GM18498 (cell line): ENCODE data around the gene FAM167B.
"Not testable (repeated sequence)": the region's sequence is repeated elsewhere in the genome, so short reads cannot be mapped to it uniquely, and the experiment has no call there.

Source experiments
- ATAC-seq: cut with Tn5 transposase; IDR thresholded peaks from one replicate; pipeline ENCODE4 v1.9.1; 2021; ENCODE audit warnings: mild to moderate bottlenecking, moderate library complexity; ENCODE audit not compliant: unreplicated experiment

The FAM167B gene

DNA sequence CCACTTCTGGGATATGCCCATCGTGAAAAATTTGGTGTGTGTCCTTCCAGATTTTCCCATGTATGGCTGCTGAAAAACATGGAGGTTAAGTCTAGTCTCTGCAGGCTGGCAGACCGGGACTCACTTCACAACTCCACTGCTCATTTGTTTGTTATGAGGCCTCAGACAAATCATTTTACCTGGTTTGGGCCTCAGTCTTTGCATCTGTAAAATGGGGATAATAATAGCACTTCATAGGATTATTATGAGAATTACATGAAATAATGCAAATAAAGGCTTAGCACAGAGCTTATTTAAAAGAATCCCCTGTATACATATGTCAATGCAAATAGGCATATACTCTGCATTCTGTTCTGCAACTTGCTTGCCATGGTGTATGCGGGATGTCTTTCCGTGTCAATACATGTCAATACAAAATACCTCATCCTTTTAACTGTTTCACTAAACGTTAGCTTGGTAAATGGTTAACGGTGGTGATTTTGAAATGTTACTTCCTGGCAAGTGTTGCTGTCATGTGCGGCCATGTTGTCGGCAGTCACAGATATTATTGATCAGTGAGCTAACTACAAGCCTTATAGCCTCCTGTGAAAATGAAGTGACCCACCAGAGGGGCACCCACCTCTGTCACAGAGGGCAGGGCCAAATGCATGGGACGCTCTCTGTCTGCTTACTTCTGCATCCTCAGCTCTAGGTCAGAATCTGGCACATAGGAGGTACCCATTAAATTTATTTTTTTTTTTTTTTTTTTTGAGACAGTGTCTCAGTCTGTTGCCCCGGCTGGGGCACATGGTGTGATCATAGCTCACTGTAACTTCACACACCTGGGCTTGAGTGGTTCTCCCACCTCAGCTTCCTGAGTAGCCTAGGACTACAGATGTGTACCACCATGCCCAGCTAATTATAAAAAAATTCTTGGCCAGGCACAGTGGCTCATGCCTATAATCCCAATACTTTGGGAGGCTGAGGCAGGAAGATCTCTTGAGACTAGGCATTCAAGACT is 8.3 kb downstream of the FAM167B start:
- no peak for ATAC-seq

DNA sequence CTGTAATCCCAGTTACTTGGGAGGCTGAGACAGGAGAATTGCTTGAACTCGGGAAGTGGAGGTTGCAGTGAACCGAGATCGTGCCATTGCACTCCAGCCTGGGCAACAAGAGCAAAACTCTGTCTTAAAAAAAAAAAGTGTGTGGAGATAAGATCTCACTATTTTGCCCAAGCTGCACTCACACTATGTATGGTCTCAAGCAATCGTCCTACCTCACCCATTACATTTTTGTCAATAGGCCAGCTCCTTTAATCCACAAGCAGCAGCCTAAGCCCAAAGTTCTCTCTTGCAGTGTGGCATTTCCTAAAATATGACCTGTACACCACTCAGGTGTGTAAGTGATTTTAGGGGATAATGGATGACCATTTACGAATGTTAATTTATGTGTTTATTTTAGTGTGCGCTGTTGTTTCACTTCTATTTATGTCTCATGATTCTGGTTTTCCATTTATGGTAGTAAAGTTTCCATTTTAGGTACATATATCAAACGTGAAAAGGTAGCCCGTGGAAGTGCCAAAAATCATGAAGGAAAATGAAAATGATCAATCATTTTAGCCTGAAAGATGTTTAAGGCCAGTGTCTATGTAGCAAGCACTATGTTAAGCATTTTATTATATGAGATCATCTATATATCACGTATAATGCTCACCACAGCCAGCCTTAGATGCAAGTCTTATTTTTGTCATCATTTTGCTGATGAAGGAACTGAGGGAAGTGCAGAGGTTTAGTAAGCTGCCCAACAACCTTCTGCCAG is 9.6 kb downstream of the FAM167B start:
- no peak for ATAC-seq

DNA sequence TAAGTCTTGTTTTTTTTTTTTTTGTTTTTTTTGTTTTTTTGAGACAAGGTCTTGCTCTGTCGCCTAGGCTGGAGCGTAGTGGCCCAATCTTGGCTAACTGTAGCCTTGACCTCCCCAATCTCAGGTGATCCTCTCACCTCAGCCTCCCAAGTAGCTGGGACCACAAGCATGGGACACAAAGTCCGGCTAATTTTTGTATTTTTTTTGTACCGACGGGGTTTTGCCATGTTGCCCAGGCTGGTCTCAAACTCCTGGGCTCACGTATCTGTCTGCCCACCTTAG is 10.1 kb downstream of the FAM167B start:
- ATAC-seq, result no peak

DNA sequence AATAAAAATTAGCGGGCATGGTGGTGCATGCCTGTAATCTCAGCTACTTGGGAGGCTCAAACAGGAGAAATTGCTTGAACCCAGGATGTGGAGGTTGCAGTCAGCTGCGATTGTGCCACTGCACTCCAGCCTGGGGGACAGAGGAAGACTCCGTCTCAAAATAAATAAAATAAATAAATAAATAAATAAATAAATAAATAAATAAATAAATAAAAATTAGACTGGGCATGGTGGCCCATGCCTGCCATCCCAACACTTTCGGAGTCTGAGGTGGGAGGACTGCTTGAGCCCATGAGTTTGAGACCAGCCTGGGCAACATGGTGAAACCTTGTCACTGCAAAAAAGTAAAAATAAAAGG is 16.2 kb downstream of the FAM167B start:
- ATAC-seq, result not testable (repeated sequence)

DNA sequence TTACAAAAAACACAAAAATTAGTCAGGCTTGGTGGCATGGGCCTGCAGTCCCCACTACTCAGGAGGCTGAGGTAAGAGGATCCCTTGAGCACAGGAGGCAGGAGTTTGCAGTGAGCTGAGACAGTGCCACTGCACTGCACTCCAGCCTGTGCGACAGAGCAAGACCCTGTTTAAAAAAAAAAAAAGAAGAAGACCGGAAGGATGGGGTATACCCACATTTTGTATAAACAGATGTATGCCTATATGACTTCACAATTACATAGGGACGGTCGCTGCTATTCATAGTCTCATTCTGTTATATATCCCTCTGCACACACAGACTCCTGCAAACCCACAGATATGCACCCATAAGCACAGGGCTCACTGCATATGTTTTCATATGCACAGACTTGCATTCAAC is 16.7 kb downstream of the FAM167B start:
- no peak for ATAC-seq

DNA sequence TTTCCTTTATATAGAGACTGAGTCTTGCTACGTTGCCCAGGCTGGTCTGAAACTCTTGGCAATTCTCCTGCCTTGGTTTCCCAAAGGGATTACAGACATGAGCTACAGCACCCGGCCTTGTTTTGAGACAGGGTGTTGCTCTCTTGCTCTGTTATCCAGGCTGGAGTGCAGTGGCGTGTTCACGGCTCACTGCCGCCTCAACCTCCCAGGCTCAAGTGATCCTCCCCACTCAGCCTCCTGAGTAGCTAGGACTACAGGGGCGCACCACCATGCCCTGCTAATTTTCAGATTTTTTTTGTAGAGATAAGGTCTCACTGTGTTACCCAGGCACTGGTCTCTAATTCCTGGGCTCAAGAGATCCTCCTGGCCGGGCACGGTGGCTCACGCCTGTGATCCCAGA is 18.8 kb downstream of the FAM167B start:
- ATAC-seq, result no peak

DNA sequence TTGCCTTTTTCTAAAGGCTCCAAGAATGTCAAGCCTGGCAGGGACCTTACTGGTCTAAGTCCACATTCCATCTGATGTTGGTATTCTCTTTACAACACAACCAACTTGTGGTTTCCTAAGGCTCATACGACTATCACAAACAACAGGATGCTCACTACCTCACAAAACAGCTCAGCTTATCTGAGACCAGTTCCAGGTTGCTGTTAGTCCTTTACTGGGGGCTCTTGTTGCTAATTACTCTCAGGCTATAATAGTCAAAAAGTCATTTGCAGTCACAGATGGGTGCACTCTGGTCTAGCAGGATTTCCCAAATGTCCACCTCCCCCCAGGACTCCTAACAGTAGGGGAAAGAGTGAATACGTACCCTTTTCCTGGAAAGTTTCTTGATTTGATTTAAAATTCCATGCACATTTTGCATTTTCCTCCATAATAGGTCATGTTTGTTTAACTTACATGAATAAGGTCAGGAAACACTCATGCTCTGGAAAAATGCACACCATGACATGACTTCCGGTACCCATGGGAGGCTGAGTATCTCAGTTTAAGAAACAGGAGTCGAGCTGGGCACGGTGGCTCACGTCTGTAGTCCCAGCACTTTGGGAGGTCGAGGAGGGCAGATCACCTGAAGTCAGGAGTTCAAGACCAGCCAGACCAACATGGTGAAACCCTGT is 20.0 kb downstream of the FAM167B start:
- no peak for ATAC-seq

DNA sequence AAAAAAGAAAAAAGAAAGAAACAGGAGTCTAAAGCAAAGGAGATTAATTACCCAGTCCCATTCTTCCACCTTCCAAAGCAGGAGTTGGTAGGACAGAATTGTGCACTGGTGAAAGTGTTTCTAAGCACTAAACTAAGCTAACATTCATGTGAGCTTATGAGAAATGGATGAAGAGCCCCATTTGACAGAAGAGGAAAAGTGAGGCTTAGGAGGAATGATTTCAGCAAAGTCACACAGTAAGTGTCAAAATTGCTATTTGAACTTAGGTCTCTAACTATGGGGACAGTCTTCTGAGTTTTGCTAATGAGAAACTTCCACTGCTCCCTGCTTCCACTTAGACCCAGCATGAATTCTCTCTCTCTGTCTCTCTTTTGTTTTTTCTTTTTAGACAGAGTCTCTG is 22.7 kb downstream of the FAM167B start:
- ATAC-seq, result no peak

DNA sequence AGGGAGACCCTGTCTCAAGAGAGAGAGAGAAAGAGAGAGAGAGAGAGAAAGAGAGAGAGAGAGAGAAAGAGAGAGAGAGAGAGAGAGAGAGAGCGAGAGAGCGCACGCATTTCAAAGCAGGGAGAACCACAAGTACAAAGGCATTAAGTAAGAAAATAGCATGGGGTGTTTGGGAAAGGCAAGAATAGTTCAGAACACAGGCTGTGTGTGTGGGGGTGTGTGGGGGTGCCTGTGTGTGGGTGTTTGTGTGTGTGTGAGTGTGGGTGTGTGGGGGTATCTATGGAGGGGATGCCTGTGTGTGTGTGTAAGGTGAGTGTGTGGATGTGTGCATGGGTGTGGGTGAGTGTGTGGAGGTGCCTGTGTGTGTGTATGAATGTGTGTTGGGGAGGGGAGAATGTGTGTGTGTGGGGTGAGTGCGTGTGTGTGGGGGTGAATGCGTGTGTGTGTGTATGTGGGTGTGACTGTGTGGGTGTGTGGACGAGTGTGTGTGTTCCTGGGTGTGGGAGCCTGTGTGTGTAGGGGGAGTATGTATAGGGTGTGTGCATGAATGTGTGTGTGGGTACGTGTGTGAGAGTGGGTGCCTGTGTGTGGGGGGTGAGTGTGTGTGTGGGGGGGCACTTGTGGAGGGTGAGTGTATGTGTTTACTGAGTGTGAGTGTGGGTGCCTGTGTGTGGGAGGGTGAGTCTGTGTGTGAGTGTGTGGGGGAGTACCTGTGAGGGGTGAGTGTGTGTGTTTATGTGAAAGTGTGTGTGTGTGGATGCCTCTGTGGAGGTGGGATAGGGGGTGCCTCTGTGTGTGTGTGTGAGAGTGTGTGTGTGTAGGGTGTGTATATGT is 25.8 kb downstream of the FAM167B start:
- no peak for ATAC-seq

DNA sequence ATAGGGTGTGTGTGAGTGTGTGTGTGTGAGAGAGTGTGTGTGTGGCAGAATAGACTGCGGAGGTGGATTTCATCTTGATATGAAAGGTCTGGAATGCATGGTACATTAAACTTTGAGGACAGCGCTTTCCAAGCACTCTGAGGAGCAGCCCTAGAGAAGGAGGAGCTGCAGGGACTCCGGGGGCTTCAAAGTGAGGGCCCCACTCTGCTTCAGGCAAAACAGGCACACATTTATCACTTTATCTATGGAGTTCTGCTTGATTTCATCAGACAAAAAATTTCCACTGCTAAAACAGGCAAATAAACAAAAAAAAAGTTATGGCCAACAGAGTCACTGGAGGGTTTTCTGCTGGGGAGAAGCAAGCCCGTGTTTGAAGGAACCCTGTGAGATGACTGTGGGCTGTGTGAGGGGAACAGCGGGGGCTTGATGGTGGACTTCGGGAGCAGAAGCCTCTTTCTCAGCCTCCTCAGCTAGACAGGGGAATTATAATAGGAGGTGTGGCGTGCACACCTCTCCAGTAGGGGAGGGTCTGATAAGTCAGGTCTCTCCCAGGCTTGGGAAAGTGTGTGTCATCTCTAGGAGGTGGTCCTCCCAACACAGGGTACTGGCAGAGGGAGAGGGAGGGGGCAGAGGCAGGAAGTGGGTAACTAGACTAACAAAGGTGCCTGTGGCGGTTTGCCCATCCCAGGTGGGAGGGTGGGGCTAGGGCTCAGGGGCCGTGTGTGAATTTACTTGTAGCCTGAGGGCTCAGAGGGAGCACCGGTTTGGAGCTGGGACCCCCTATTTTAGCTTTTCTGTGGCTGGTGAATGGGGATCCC is 26.6 kb downstream of the FAM167B start:
- ATAC-seq, result no peak

DNA sequence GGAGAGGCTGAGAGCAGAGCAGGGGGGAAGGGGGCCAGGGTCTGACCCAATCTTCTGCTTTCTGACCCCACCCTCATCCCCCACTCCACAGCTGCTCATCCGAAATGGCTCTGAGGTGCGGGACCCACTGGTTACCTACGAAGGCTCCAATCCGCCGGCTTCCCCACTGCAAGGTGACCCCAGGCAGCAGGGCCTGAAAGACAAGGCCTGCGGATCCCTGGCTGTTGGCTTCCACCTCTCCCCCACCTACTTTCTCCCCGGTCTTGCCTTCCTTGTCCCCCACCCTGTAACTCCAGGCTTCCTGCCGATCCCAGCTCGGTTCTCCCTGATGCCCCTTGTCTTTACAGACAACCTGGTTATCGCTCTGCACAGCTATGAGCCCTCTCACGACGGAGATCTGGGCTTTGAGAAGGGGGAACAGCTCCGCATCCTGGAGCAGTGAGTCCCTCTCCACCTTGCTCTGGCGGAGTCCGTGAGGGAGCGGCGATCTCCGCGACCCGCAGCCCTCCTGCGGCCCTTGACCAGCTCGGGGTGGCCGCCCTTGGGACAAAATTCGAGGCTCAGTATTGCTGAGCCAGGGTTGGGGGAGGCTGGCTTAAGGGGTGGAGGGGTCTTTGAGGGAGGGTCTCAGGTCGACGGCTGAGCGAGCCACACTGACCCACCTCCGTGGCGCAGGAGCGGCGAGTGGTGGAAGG is 27.8 kb downstream of the FAM167B start:
- no peak for ATAC-seq

DNA sequence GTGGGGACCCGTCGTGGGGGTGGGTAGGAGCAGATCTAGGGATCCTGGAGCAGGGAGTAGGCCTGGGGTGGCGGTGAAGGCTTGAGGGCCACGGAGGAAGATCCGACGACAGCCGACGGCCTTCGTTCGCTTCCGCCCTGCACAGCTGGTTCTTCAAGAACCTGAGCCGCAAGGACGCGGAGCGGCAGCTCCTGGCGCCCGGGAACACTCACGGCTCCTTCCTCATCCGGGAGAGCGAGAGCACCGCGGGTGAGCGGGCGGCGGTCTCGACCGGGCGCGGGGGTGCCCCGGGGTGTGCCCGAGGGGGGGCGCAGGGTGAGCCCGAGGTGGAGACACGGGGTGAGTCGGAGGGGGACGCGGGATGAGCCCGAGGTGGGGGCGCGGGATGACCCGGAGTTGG is 28.4 kb downstream of the FAM167B start:
- no peak for ATAC-seq

DNA sequence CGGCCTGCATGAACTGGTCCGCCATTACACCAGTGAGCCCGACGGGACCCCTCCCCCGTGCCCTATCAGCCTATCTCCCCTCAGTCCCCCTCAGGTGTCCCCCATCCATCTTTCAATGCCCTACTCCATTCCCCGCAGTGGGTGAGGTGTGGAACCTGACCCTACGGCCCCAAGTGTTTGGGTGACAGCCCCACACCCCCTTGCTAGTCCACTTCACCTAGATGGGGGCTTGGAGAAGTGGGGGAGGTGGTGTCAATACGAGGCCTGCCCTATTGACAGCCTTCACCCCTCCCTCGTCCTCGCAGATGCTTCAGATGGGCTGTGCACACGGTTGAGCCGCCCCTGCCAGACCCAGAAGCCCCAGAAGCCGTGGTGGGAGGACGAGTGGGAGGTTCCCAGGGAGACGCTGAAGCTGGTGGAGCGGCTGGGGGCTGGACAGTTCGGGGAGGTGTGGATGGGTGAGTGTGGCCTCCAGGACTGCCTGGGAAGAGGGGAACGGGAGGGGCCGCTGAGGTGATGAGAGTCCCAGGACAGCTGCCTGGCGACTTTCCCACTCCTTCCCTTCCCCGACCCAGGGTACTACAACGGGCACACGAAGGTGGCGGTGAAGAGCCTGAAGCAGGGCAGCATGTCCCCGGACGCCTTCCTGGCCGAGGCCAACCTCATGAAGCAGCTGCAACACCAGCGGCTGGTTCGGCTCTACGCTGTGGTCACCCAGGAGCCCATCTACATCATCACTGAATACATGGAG is 29.2 kb downstream of the FAM167B start:
- ATAC-seq, result no peak

DNA sequence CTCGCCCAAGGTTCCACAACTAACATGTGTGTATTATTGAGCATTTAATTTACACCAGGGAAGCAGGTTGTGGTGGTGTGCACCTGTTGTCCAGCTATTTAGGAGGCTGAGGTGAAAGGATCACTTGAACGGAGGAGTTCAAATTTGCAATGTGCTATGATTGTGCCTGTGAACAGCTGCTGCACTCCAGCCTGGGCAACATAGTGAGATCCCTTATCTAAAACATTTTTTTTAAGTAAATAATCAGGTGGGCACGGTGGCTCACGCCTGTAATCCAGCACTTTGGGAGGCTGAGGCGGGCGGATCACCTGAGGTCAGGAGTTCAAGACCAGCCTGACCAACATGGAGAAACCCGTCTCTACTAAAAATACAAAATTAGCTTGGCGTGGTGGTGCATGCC is 37.8 kb downstream of the FAM167B start:
- ATAC-seq, result not testable (repeated sequence)

DNA sequence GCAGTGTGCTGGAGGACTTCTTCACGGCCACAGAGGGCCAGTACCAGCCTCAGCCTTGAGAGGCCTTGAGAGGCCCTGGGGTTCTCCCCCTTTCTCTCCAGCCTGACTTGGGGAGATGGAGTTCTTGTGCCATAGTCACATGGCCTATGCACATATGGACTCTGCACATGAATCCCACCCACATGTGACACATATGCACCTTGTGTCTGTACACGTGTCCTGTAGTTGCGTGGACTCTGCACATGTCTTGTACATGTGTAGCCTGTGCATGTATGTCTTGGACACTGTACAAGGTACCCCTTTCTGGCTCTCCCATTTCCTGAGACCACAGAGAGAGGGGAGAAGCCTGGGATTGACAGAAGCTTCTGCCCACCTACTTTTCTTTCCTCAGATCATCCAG is 38.6 kb downstream of the FAM167B start:
- ATAC-seq, result no peak

DNA sequence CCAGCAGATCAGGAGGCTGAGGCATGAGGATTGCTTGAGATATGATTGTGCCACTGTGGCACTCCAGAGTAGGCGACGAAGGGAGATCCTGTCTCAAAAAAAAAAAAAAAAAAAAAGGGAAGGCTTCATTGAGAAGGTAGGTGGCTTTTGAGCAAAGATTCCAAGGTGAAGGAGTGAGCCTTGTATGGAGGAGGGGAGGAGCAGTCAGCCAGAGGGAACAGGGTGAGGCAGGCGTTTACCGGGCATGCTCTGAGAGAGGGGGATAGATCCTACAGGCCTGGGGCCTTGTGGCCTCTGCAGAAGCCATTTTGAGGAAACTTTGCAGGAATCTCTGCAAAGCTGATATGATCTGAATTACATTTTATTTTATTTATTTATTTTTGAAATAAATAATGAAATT is 39.7 kb downstream of the FAM167B start:
- ATAC-seq, result no peak

DNA sequence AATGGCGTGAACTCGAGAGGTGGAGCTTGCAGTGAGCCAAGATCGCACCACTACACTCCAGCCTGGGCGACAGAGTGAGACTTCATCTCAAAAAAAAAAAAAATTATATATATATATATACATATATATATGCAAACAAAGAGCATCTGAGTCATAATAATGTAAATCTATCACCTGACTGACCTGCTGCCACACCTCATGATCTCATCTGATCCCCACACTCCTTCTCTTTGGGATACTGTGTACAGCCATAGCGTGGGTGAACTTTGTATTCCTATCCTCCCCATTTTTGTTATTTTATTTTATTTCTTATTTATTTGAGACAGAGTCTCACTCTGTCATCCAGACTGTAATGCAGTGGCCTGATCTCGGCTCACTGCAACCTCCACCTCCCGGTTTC is 42.2 kb downstream of the FAM167B start:
- ATAC-seq, result no peak

DNA sequence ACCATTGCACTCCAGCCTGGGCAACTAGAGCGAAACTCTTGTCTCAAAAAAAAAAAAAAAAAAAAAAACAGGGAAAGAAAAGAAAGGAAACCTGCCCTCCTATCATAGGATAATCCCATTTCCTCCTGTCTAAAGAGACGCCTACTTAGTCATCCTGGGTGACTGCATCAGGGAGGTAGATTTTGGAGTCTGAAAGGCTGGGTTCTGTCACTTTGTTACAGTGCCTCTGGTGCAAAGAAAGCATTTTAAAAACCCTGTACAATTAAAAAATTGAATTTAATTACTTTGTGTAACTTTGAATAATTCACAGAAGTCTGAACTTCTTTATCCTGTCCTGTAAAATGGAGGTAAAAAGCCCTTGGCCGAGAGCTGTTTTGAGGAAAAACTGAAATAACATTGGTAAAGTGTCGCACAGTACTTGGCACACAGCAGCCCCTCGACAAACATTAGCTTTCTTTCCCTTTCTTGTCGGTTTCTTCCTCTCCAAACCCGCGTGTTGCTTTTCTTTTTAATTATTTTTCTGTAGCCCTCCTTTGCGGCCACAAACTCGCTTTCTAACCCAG is 44.2 kb downstream of the FAM167B start:
- ATAC-seq, result no peak
